ENCODE data around the gene NMRK1. TPM values are rescaled to one million over a fixed set of nuclear protein-coding genes. Genes with fewer than 3 reads are reported as not detected.
A peak's percentile ranks its signal among the peaks of the same experiment; 100 is the strongest.

NMRK1 gene
- polyA plus RNA-seq, 1 donor (not counting 4 experiments of a cell fraction or from before 2014, with no cell fraction given) = 24.7 TPM

DNA sequence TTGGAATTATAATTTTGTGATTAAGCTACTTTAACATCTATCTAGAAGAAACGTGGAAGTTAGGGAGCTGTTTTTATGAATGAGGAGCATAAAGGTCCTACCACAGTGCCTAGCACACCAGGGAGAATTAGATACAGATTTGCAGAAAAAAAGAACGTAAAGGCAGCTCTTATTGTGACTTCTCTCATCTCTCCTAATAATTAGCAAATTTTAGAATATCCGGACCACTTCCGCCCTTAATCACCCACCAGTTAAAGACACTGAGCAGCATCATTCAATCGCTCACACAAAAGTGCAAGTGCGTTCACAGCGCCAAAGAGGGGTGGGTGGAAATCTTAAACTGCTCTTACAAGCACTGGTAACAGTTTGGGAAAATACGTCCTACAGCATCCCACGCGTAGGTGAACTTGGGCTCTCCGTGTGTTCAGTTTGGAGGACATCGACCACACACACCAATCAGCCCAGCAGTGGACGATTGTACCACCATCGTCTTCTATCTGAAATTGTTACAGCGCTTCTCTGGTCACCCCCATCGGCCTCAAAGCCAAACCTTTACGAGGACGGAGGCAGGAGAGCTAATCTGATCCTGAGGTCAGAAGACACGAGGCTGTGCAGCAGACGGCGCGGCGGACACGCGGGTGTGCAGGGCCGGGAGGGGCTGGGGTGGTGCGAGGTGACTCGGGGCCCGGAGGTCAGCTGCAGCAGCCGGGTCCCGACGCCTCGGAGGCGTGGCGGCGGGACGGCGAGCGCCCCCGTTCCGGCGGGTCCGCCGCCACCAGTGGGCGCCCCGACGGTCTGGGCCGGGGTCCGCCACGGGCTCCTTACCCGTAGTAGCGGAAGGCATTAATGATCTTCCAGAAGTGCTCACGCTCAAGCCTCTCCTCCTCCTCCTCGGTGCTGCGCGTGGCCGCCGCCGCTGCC lies 60.5 kb downstream of the NMRK1 start:
- H3K79me2 ChIP-seq (ENCODE audit: control insufficient read depth, insufficient read depth, low read length) = peaks cover 41% of the 10 kb centered on the region
- dilution Hi-C loops (cut with MboI; ENCODE audit: extremely low pct_ligation_motif_present, low sequenced_read_pairs) = no loop called here
- FAIRE-seq = peak; percentile 29

DNA sequence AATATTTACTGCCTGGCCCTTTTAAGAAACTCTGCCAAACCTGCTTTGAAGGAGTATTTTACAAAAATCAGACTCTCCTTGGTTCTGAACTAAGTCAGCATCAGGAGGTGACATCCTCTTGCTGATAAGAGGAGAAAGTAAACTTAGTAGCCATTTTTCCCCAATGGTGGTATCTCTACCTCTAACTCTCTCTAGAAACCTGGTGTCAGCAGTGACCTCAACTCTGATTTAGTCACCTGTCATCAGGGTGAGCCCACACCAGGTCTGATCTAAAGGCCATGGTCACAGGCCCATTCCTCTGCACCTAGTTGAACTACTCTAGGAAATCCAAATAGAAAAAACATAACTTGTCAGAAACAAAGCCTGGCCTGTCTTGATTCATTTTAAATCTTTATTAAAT lies 64.1 kb downstream of the NMRK1 start:
- Histone ChIP-seq H3K36me3 (ENCODE audit: control insufficient read depth in 2 of 2, extremely low read depth in 1 of 2, insufficient read depth in 2 of 2, low read length in 2 of 2) (no peaks in the 10 kb centered on the region), H3K4me2 (ENCODE audit: control insufficient read depth, extremely low read depth, insufficient read depth, low read depth, low read length) (no peak overlapping the region), H3K9me3 (ENCODE audit: control insufficient read depth, low read depth, low read length) (no peaks in the 10 kb centered on the region), H3K9ac (ENCODE audit: control insufficient read depth, extremely low read depth, insufficient read depth, low read length) (no peak overlapping the region), H3K27ac (ENCODE audit: control insufficient read depth, insufficient read depth, low read length) (no peak overlapping the region), H3K4me1 (ENCODE audit: control insufficient read depth, extremely low read depth, insufficient read depth, low read length) (peaks cover 12% of the 10 kb centered on the region), H3K4me3 (ENCODE audit: control insufficient read depth in 2 of 3, extremely low read depth in 1 of 3, insufficient read depth in 2 of 3, low read depth in 1 of 3, low read length in 3 of 3) (no peak overlapping the region), H3K79me2 (ENCODE audit: control insufficient read depth, insufficient read depth, low read length) (peaks cover 55% of the 10 kb centered on the region), H3K27me3 (ENCODE audit: control insufficient read depth, extremely low read depth, insufficient read depth, low read length) (no peaks in the 10 kb centered on the region), H3K9me1 (ENCODE audit: control insufficient read depth, extremely low read depth, insufficient read depth, low read length) (no peaks in the 10 kb centered on the region), H4K20me1 (ENCODE audit: control insufficient read depth, extremely low read depth, insufficient read depth, low read length) (no peaks in the 10 kb centered on the region), H2AFZ (ENCODE audit: control insufficient read depth, low read length) (no peak overlapping the region)
- FAIRE-seq = no peak
- dilution Hi-C loops (cut with MboI; ENCODE audit: extremely low pct_ligation_motif_present, low sequenced_read_pairs) = no loop called here
- TF ChIP-seq, protein P1, sequence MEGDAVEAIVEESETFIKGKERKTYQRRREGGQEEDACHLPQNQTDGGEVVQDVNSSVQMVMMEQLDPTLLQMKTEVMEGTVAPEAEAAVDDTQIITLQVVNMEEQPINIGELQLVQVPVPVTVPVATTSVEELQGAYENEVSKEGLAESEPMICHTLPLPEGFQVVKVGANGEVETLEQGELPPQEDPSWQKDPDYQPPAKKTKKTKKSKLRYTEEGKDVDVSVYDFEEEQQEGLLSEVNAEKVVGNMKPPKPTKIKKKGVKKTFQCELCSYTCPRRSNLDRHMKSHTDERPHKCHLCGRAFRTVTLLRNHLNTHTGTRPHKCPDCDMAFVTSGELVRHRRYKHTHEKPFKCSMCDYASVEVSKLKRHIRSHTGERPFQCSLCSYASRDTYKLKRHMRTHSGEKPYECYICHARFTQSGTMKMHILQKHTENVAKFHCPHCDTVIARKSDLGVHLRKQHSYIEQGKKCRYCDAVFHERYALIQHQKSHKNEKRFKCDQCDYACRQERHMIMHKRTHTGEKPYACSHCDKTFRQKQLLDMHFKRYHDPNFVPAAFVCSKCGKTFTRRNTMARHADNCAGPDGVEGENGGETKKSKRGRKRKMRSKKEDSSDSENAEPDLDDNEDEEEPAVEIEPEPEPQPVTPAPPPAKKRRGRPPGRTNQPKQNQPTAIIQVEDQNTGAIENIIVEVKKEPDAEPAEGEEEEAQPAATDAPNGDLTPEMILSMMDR (optimal IDR thresholded peaks at IDR 0.05 in 1 of 3, IDR thresholded peaks at IDR 0.05 in 1 of 3, conservative IDR thresholded peaks at IDR 0.05 in 1 of 3; ENCODE audit: extremely low read depth in 1 of 3, insufficient read depth in 2 of 3, low read length in 3 of 3) = no peak
- no peak for TF ChIP-seq EZH2 (IDR thresholded peaks at IDR 0.05; ENCODE audit: low read length)
- DNase-seq (ENCODE audit: low read depth, low spot score) = no peak

More for the DNA sequence above, 60.5 kb downstream of the NMRK1 start:
- no peak for DNase-seq (ENCODE audit: low read depth, low spot score)
- Histone ChIP-seq H3K9ac (ENCODE audit: control insufficient read depth, extremely low read depth, insufficient read depth, low read length) (peak overlapping the region; percentile 91), H2AFZ (ENCODE audit: control insufficient read depth, low read length) (peak overlapping the region; percentile 96), H3K27me3 (ENCODE audit: control insufficient read depth, extremely low read depth, insufficient read depth, low read length) (no peaks in the 10 kb centered on the region), H3K27ac (ENCODE audit: control insufficient read depth, insufficient read depth, low read length) (peak overlapping the region; percentile 88), H3K4me2 (ENCODE audit: control insufficient read depth, extremely low read depth, insufficient read depth, low read depth, low read length) (peak overlapping the region; percentile 94), H3K4me3 (ENCODE audit: control insufficient read depth in 2 of 3, extremely low read depth in 1 of 3, insufficient read depth in 2 of 3, low read depth in 1 of 3, low read length in 3 of 3) (peak overlapping the region; percentile 57 to 99 (median 88)), H3K9me1 (ENCODE audit: control insufficient read depth, extremely low read depth, insufficient read depth, low read length) (no peaks in the 10 kb centered on the region), H4K20me1 (ENCODE audit: control insufficient read depth, extremely low read depth, insufficient read depth, low read length) (no peaks in the 10 kb centered on the region), H3K36me3 (ENCODE audit: control insufficient read depth in 2 of 2, extremely low read depth in 1 of 2, insufficient read depth in 2 of 2, low read length in 2 of 2) (no peaks in the 10 kb centered on the region), H3K9me3 (ENCODE audit: control insufficient read depth, low read depth, low read length) (no peaks in the 10 kb centered on the region), H3K4me1 (ENCODE audit: control insufficient read depth, extremely low read depth, insufficient read depth, low read length) (peaks cover 9% of the 10 kb centered on the region)
- TF ChIP-seq, protein P1 (optimal IDR thresholded peaks at IDR 0.05 in 1 of 3, IDR thresholded peaks at IDR 0.05 in 1 of 3, conservative IDR thresholded peaks at IDR 0.05 in 1 of 3; ENCODE audit: extremely low read depth in 1 of 3, insufficient read depth in 2 of 3, low read length in 3 of 3) = peak in 1 of 3 experiments; percentile 14
- no peak for TF ChIP-seq EZH2 (IDR thresholded peaks at IDR 0.05; ENCODE audit: low read length)

All from keratinocyte (primary cell).